ENCODE data around the gene FILIP1L. TPM values are rescaled to one million over a fixed set of nuclear protein-coding genes. Genes with fewer than 3 reads are reported as not detected.

Gene FILIP1L
- polyA plus RNA-seq, 1 of the 3 experiments (the other 2 are of a cell fraction), result 26.8 TPM

- no peak for TF ChIP-seq REST (IDR thresholded peaks at IDR 0.05; ENCODE audit: low read depth, low read length)
- TF ChIP-seq POLR2AphosphoS5 (IDR thresholded peaks at IDR 0.05; ENCODE audit: low read depth, low read length), result no peak
Observed at GRCh38 chr3:99907959-99908544, 206.2 kb downstream of the FILIP1L start (continued).

- H3K4me1 ChIP-seq (ENCODE audit: control insufficient read depth in 1 of 2, insufficient read depth in 2 of 2, low read depth in 1 of 2, low read length in 1 of 2), result peaks cover 13 to 28% of the 10 kb centered on the region in 2 experiments
- no peak overlapping the region for H3K4me3 ChIP-seq (ENCODE audit: low read depth in 2 of 2, low read length in 1 of 2)
- peak; percentile 38 for DNase-seq
- H3K27me3 ChIP-seq (ENCODE audit: insufficient read depth), result no peaks in the 10 kb centered on the region
- no peaks in the 10 kb centered on the region for H3K36me3 ChIP-seq (replicated peaks in 1 of 2; ENCODE audit: control insufficient read depth in 1 of 2, insufficient read depth in 2 of 2, low read length in 1 of 2)
- no peak overlapping the region for H2AFZ ChIP-seq (ENCODE audit: low read depth)
- no peaks in the 10 kb centered on the region for H3K9me3 ChIP-seq
- no peaks in the 10 kb centered on the region for H3K9me2 ChIP-seq
- TF ChIP-seq, protein P1, sequence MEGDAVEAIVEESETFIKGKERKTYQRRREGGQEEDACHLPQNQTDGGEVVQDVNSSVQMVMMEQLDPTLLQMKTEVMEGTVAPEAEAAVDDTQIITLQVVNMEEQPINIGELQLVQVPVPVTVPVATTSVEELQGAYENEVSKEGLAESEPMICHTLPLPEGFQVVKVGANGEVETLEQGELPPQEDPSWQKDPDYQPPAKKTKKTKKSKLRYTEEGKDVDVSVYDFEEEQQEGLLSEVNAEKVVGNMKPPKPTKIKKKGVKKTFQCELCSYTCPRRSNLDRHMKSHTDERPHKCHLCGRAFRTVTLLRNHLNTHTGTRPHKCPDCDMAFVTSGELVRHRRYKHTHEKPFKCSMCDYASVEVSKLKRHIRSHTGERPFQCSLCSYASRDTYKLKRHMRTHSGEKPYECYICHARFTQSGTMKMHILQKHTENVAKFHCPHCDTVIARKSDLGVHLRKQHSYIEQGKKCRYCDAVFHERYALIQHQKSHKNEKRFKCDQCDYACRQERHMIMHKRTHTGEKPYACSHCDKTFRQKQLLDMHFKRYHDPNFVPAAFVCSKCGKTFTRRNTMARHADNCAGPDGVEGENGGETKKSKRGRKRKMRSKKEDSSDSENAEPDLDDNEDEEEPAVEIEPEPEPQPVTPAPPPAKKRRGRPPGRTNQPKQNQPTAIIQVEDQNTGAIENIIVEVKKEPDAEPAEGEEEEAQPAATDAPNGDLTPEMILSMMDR (IDR thresholded peaks at IDR 0.05), result no peak
- TF ChIP-seq RCOR1 (IDR thresholded peaks at IDR 0.05; ENCODE audit: low read length), result peak; percentile 71
- TF ChIP-seq NFIC (IDR thresholded peaks at IDR 0.05; ENCODE audit: borderline replicate concordance), result no peak
- peak; percentile 53 for TF ChIP-seq GATA2 (CRISPR knock-in tag; IDR thresholded peaks at IDR 0.05)
- TF ChIP-seq TCF12 (IDR thresholded peaks at IDR 0.05), result peak; percentile 25; the same call in 1 of the 2 replicates
- TF ChIP-seq CHD2 (IDR thresholded peaks at IDR 0.05; ENCODE audit: low read length, partially characterized antibody), result peak; percentile 46
- TF ChIP-seq EP300 (IDR thresholded peaks at IDR 0.05; ENCODE audit: borderline replicate concordance in 1 of 2, low read depth in 1 of 2, low read length in 1 of 2), result peak in 1 of 2 experiments; percentile 66; a peak in 1 of 4 replicates
- peak overlapping the region; percentile 19 to 64; a peak in 3 of 4 replicates for H3K27ac ChIP-seq (ENCODE audit: low read depth in 2 of 2, low read length in 1 of 2)
- H3K9ac ChIP-seq, result no peak overlapping the region
- H3F3A ChIP-seq (replicated peaks; ENCODE audit: insufficient read depth), result peaks cover 14% of the 10 kb centered on the region
- ChIA-PET POLR2A (no interaction called here), CTCF (interaction anchor here (1.2 kb wide), 2 partner anchors 128 to 165 kb away, joined by 3 read pairs; no protein-coding TSS in a partner anchor)
- no peak overlapping the region for H3K4me2 ChIP-seq
- no peaks in the 10 kb centered on the region for H4K20me1 ChIP-seq (ENCODE audit: insufficient read depth)
- H3K79me2 ChIP-seq (ENCODE audit: insufficient read depth), result peaks cover 10% of the 10 kb centered on the region
Observed at GRCh38 chr3:99903869-99904268, 210.4 kb downstream of the FILIP1L start.

Measured in SK-N-SH (cell line).